ENCODE results near the gene EHBP1L1. TPM values are rescaled to one million over a fixed set of nuclear protein-coding genes. Genes with fewer than 3 reads are reported as not detected.

The EHBP1L1 gene
- total RNA-seq, 1 experiment from 2014 or later = 105 TPM

DNA sequence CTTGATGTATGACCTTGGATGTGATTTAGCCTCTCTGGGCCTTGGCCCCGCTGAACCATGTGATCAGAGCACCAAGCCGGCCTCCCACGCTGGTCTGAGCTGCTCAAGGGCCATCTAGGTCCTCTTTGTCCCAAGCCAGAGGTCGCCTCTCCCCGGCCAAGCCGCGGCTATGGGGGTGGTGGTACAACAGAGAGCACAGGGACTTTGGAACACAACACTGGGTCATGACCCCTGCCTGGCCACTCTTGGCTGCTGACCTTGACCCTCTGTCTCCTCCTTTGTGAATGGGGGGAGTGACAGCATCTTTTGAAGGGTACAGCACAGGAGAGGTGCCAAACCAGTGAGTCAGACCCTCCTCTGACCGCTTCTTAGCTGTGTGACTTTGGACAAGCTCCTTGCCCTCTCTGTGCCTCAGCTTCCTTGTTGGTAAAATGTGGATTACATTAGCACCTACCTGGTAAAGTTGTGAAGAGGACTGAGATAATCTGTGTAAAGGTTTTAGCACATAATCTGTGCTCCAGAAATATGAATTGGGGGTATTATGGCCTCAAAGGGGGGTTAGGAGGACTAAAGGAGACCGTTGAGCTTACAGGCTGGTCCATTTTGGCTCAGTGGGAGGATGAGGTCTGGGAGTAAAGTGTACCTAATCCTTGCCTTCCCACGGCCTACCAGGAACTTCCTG is 46.2 kb upstream of the EHBP1L1 start:
- Histone ChIP-seq H2AFZ (ENCODE audit: low read depth, low read length, poor library complexity, severe bottlenecking) (no peak overlapping the region), H3K9me3 (ENCODE audit: control insufficient read depth in 1 of 2, insufficient read depth in 1 of 2, low read depth in 1 of 2, low read length in 2 of 2) (no peaks in the 10 kb centered on the region), H3K4me1 (ENCODE audit: control insufficient read depth in 1 of 2, insufficient read depth in 2 of 2, low read length in 2 of 2) (peaks cover 0 to 11% of the 10 kb centered on the region in 2 experiments; a peak in 2 of 4 replicates), H3K27ac (ENCODE audit: low read depth, low read length) (no peak overlapping the region), H3K9ac (ENCODE audit: low read length) (no peak overlapping the region), H3K9me2 (ENCODE audit: insufficient read depth) (no peaks in the 10 kb centered on the region), H3K4me2 (ENCODE audit: low read length) (no peak overlapping the region), H4K20me1 (ENCODE audit: insufficient read depth) (no peaks in the 10 kb centered on the region), H3K79me2 (ENCODE audit: insufficient read depth, low read length) (peaks cover 20% of the 10 kb centered on the region), H3K4me3 (replicated peaks in 1 of 2; ENCODE audit: low read depth in 1 of 2, low read length in 2 of 2) (no peak overlapping the region), H3K27me3 (ENCODE audit: insufficient read depth, low read length) (no peaks in the 10 kb centered on the region), H3K36me3 (ENCODE audit: control insufficient read depth in 1 of 2, insufficient read depth in 2 of 2, low read length in 2 of 2) (peaks cover 11 to 42% of the 10 kb centered on the region in 2 experiments; a peak in 3 of 4 replicates)
- CTCF ChIA-PET = interaction anchor here (0.7 to 0.9 kb wide), 2 partner anchors 11 to 1407 kb away, joined by 3 read pairs; no protein-coding TSS in a partner anchor
- BruUV-seq (replicated peaks) = no TSS peak
- TF ChIP-seq ZBTB33 (IDR thresholded peaks at IDR 0.05; ENCODE audit: extremely low read depth, insufficient replicate concordance, low read length) (no peak), TCF7L2 (IDR thresholded peaks at IDR 0.05; ENCODE audit: borderline replicate concordance, extremely low read depth, insufficient read depth, insufficient read length) (no peak), FOSL1 (IDR thresholded peaks at IDR 0.05; ENCODE audit: low read depth) (no peak), YY1 (IDR thresholded peaks at IDR 0.05; ENCODE audit: extremely low read depth, insufficient replicate concordance, low read depth, low read length) (no peak), SIN3A (IDR thresholded peaks at IDR 0.05; ENCODE audit: low read depth) (no peak), ZFX (IDR thresholded peaks at IDR 0.05) (no peak), JUND (IDR thresholded peaks at IDR 0.05) (no peak), EZH2 (IDR thresholded peaks at IDR 0.05) (no peak), CTCF (IDR thresholded peaks at IDR 0.05 in 2 of 3, conservative IDR thresholded peaks at IDR 0.05 in 1 of 3; ENCODE audit: borderline replicate concordance in 1 of 3, insufficient read depth in 1 of 3, low read depth in 2 of 3, low read length in 2 of 3) (no peak), RAD21 (IDR thresholded peaks at IDR 0.05; ENCODE audit: low read depth) (no peak), SP1 (IDR thresholded peaks at IDR 0.05; ENCODE audit: low read depth) (no peak), SRF (IDR thresholded peaks at IDR 0.05; ENCODE audit: low read depth) (no peak), ELF1 (IDR thresholded peaks at IDR 0.05; ENCODE audit: borderline replicate concordance, low read depth) (no peak), POLR2AphosphoS5 (IDR thresholded peaks at IDR 0.05; ENCODE audit: low read depth, low read length) (no peak), ATF3 (IDR thresholded peaks at IDR 0.05) (no peak), ZNF274 (IDR thresholded peaks at IDR 0.05; ENCODE audit: low read depth, low read length) (no peak), EGR1 (IDR thresholded peaks at IDR 0.05; ENCODE audit: low read depth) (no peak)
- TF ChIP-seq, protein P1, sequence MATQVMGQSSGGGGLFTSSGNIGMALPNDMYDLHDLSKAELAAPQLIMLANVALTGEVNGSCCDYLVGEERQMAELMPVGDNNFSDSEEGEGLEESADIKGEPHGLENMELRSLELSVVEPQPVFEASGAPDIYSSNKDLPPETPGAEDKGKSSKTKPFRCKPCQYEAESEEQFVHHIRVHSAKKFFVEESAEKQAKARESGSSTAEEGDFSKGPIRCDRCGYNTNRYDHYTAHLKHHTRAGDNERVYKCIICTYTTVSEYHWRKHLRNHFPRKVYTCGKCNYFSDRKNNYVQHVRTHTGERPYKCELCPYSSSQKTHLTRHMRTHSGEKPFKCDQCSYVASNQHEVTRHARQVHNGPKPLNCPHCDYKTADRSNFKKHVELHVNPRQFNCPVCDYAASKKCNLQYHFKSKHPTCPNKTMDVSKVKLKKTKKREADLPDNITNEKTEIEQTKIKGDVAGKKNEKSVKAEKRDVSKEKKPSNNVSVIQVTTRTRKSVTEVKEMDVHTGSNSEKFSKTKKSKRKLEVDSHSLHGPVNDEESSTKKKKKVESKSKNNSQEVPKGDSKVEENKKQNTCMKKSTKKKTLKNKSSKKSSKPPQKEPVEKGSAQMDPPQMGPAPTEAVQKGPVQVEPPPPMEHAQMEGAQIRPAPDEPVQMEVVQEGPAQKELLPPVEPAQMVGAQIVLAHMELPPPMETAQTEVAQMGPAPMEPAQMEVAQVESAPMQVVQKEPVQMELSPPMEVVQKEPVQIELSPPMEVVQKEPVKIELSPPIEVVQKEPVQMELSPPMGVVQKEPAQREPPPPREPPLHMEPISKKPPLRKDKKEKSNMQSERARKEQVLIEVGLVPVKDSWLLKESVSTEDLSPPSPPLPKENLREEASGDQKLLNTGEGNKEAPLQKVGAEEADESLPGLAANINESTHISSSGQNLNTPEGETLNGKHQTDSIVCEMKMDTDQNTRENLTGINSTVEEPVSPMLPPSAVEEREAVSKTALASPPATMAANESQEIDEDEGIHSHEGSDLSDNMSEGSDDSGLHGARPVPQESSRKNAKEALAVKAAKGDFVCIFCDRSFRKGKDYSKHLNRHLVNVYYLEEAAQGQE (IDR thresholded peaks at IDR 0.05; ENCODE audit: low read depth) = no peak
- TF ChIP-seq, protein P2, sequence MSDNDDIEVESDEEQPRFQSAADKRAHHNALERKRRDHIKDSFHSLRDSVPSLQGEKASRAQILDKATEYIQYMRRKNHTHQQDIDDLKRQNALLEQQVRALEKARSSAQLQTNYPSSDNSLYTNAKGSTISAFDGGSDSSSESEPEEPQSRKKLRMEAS (IDR thresholded peaks at IDR 0.05) = no peak
- POLR2A ChIA-PET = interaction anchor here (2.3 kb wide), 1 partner anchor 11 kb away, joined by 8 read pairs; no protein-coding TSS in a partner anchor
- RAD21 ChIA-PET (ENCODE audit: low non-redundant PET in 1 of 2, low total read pairs in 2 of 2, uncharacterized antibody in 2 of 2, unreplicated experiment in 2 of 2) = interaction anchor here in 1 of 2 experiments (0.6 kb wide), 1 partner anchor 11 kb away, joined by 3 read pairs; no protein-coding TSS in a partner anchor
- ATAC-seq = no peak
- intact Hi-C loops (cut with micrococcal nuclease) = no loop called here
- DNase-seq (ENCODE audit: low read depth, low spot score) = no peak
